Upper lobe of left lung (tissue), 4 donors: ENCODE data around the gene ANKRD10.
"Not testable (repeated sequence)": the region's sequence is repeated elsewhere in the genome, so short reads cannot be mapped to it uniquely, and the experiment has no call there.

Source experiments
- EP300 ChIP-seq, 4 donors: sonication (generic); formaldehyde crosslinking; IDR thresholded peaks; one replicate each; pipeline ENCODE4 v1.5.1; 2017; ENCODE audit warnings: antibody characterized with exemption in 4 of 4, control low read depth in 2 of 4
- POLR2A ChIP-seq, 4 donors: fragments of 450-650 bp; IDR thresholded peaks; one replicate each; pipeline ENCODE4 v1.5.1; 2016 to 2017; ENCODE audit warnings: antibody characterized with exemption in 4 of 4, mild to moderate bottlenecking in 2 of 4
- POLR2AphosphoS5 ChIP-seq, 2 donors: sonication (generic); formaldehyde crosslinking; IDR thresholded peaks; one replicate each; pipeline ENCODE4 v1.5.1; 2017; ENCODE audit warnings: antibody characterized with exemption in 2 of 2
- TF ChIP-seq, protein P1 (sequence below), 6 experiments: fragments of 450-650 bp in 4 of 6; fragments of 200-600 bp in 2 of 6; sonication (generic) in 2 of 6; IDR thresholded peaks; one replicate each; pipeline ENCODE4 v1.5.1; 2016 to 2019; ENCODE audit warnings: antibody characterized with exemption in 6 of 6

DNA sequence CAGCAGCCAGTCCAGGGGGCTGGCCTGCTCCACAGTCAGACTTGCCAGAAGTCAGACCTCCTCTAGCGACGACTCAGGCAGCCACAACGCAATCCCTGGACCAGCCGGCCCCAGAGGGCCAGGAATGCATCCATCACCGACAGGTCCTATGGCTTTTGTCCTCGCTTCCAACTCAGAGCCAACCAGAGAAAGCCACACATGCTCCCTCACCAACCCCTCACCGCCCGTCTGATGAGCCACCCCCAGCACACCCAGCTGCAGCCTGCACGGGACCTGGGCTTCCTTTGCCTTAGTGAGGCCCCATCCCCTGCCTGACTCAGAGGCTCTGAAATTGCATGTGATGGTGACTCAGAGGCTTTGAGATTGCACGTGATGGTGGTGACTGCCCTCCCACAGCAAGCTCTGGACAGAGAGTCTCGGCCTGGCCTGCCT is 40.2 kb upstream of the ANKRD10 start:
- TF ChIP-seq POLR2A, EP300 (IDR thresholded peaks at IDR 0.05): not testable (repeated sequence)
- TF ChIP-seq, protein P1, sequence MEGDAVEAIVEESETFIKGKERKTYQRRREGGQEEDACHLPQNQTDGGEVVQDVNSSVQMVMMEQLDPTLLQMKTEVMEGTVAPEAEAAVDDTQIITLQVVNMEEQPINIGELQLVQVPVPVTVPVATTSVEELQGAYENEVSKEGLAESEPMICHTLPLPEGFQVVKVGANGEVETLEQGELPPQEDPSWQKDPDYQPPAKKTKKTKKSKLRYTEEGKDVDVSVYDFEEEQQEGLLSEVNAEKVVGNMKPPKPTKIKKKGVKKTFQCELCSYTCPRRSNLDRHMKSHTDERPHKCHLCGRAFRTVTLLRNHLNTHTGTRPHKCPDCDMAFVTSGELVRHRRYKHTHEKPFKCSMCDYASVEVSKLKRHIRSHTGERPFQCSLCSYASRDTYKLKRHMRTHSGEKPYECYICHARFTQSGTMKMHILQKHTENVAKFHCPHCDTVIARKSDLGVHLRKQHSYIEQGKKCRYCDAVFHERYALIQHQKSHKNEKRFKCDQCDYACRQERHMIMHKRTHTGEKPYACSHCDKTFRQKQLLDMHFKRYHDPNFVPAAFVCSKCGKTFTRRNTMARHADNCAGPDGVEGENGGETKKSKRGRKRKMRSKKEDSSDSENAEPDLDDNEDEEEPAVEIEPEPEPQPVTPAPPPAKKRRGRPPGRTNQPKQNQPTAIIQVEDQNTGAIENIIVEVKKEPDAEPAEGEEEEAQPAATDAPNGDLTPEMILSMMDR (IDR thresholded peaks at IDR 0.05): not testable (repeated sequence)
- peak in 1 of 2 donors; percentile 39 for TF ChIP-seq POLR2AphosphoS5 (IDR thresholded peaks at IDR 0.05)
